AG09319 (cell line): ENCODE results near the gene ONECUT3.

Experiments
- DNase-seq: peaks from one replicate; pipeline ENCODE4 v3.0.0-alpha.2; 2010; ENCODE audit warnings: low read depth; ENCODE audit errors: extremely low read depth
- CTCF ChIP-seq: IDR thresholded peaks from 2 replicates; pipeline ENCODE4 v1.5.1; 2011; ENCODE audit warnings: low read depth, mild to moderate bottlenecking, inconsistent platforms, low read length, moderate library complexity

Gene ONECUT3

GRCh38 chr19:1717200-1717969 is 35.9 kb upstream of the ONECUT3 start:
- DNase-seq, result no peak
- no peak for TF ChIP-seq CTCF

GRCh38 chr19:1717970-1718264 is 35.4 kb upstream of the ONECUT3 start:
- DNase-seq, result no peak
- no peak for TF ChIP-seq CTCF

GRCh38 chr19:1718420-1719291 is 34.6 kb upstream of the ONECUT3 start:
- no peak for TF ChIP-seq CTCF
- DNase-seq, result no peak

- no peak for DNase-seq
- TF ChIP-seq CTCF, result no peak
Observed at GRCh38 chr19:1719519-1719918, 33.8 kb upstream of the ONECUT3 start.

GRCh38 chr19:1720237-1720636 is 33.1 kb upstream of the ONECUT3 start:
- TF ChIP-seq CTCF, result no peak
- no peak for DNase-seq

GRCh38 chr19:1725100-1726064 is 27.9 kb upstream of the ONECUT3 start:
- peak; percentile 14 for DNase-seq
- no peak for TF ChIP-seq CTCF
